GM10266 (cell line): Measurements from ENCODE around the gene FUBP1.
A peak's percentile ranks its signal among the peaks of the same experiment; 100 is the strongest.

ENCODE experiments used
- DNase-seq: peaks from one replicate; pipeline ENCODE4 v3.0.0; 2012; ENCODE audit errors: extremely low spot score
- CTCF ChIP-seq: IDR thresholded peaks from 2 replicates; pipeline ENCODE4 v1.5.1; 2012; ENCODE audit warnings: mild to moderate bottlenecking, low read depth; ENCODE audit not compliant: control insufficient read depth, insufficient read depth; ENCODE audit errors: missing control alignments

Gene FUBP1

DNA sequence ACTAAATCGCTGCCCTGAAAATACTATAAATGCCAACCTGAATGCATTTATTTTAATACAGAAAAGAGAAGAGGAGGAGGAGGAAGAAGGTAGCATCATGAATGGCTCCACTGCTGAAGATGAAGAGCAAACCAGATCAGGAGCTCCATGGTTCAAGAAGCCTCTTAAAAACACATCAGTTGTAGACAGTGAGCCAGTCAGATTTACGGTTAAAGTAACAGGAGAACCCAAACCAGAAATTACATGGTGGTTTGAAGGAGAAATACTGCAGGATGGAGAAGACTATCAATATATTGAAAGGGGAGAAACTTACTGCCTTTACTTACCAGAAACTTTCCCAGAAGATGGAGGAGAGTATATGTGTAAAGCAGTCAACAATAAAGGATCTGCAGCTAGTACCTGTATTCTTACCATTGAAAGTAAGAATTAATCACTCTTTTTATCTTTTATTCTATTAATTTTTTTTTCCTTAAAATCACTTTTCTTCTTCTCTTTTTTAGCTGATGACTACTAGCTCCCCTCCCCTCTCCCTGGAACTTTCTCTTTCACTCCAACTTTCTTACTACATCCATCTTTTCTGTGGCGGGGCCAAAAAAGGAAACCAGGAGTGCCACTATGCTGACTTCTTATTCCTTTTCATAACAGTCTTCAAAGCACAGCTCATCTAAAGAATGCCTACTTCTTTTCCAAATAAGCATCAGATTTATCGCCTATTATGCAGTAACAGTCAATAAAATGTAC lies 36.3 kb downstream of the FUBP1 start:
- no peak for TF ChIP-seq CTCF
- no peak for DNase-seq

- no peak for DNase-seq
- no peak for TF ChIP-seq CTCF
These were observed 37.8 kb downstream of the FUBP1 start for GRCh38 chr1:77940921-77941570.

GRCh38 chr1:77938651-77939050 lies 40.2 kb downstream of the FUBP1 start:
- DNase-seq, result no peak
- no peak for TF ChIP-seq CTCF

DNA sequence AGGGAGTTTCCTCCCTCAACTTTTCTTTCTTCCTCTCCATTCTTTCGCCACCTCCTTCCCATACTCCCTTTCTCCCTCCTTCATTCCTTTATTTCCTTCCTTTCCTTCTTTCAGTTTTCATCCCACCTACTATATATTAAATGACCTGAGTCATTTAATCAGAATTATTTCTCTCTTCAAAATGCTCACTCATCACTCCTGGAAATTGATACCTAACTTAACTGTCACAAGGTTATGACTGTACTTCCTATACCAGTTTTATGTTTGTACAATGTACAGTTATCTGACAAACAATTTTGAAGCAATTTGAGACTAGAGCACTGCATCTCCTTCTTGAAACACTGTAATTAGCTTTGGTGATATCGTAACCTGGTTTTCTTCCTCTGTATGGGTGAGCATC lies 49.1 kb downstream of the FUBP1 start:
- TF ChIP-seq CTCF, result no peak
- DNase-seq, result no peak

DNA sequence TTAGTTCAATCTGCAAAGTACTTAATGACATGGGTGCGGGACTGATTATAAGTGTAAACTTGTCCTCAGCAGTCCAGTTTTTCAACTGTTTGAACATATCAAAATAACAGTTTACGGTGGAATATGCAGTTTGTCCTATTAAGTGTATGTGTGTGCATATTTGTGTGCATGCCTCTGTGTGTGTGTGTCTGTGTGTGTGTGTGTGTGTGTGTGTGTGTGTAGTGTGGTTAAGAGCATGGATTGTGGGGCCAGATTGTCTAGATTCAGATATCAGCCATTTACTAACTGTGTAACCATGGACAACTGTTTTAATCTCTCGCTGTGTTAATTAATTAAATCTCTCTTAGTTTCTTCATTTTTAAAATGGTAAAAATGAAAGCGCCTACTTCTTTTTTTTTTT lies 51.5 kb downstream of the FUBP1 start:
- DNase-seq, result no peak
- no peak for TF ChIP-seq CTCF

GRCh38 chr1:77926561-77927357 lies 52.1 kb downstream of the FUBP1 start:
- no peak for TF ChIP-seq CTCF
- peak; percentile 27 for DNase-seq
